HG02938 (cell line): ENCODE measurements around the gene EHD2.
"Not testable (repeated sequence)": the region's sequence is repeated elsewhere in the genome, so short reads cannot be mapped to it uniquely, and the experiment has no call there.

ENCODE experiments used
- ATAC-seq: cut with Tn5 transposase; IDR thresholded peaks from one replicate; pipeline ENCODE4 v1.9.1; 2021; ENCODE audit warnings: mild to moderate bottlenecking, moderate library complexity; ENCODE audit not compliant: unreplicated experiment

The EHD2 gene

DNA sequence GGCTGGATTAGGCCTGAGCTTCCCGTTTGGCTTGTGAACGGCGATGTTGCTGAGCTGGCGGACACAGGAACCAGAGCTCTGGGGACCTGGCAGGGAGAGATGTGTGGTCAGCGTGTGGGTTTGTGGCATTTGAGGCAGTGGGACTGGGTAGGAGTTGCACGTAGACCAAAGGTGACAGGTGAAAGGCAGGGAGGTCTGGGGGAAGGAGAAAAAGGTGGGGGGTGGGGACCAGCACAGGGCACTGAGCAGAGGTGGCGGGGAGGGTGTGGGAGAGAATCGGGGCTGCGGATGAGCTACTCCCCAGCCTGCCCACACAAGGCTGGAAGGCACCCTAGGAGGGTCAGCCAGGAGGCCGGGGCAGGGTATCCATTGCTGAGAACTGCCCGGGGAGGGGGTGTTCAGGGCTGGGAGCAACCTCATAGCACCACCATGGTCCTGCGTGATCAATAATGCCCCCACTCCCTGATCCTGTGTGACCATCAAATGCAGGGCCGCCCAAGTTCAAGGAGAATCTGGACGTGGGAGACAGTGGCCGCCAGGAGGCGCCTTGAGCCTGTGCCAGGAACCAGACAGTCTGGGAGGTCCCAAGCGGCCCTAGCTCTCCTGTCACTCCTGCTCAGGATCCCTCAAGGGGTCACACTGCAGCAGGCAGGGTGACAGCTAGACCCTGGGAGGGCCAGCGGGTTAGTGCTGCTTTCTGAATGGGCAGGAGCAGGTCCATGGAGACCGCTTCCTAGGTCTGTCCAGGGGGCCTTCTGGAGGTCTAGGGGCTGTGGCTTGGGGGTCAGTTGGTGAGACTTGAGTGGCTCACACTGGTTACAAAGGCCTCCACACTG is 52.5 kb downstream of the EHD2 start:
- ATAC-seq = no peak

DNA sequence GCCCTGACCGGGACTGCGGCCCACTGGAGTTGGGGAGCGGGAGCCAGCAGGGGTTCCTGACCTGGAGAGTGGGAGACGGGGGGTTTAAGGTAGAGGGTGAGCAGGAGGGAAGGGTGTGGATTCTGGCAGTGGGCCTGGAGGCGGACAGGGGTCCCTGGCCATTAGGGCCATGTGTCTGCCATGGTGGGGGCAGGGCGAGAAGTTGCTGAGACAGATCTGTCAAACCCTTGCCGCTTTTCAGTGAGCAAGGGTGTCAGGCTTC is 53.1 kb downstream of the EHD2 start:
- ATAC-seq = no peak

DNA sequence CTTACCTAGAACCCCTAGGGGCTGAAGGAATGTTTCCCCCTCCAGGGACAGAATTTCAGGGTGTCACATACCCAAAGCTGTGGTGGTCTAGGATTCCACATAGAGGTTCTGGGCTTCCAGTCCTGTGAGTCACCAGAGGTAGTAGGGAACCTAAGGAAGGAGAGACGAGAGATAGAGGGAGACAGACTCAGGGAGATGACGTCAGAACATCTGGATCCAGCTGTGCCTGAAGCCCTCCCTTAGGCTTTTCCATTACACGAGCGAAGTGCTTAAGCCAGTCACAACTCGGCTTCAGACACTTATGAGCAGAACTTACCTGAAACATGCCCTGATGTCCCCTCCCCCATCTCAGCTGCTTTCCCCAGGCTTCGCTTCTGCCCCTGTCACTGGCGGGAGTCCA is 53.4 kb downstream of the EHD2 start:
- no peak for ATAC-seq

DNA sequence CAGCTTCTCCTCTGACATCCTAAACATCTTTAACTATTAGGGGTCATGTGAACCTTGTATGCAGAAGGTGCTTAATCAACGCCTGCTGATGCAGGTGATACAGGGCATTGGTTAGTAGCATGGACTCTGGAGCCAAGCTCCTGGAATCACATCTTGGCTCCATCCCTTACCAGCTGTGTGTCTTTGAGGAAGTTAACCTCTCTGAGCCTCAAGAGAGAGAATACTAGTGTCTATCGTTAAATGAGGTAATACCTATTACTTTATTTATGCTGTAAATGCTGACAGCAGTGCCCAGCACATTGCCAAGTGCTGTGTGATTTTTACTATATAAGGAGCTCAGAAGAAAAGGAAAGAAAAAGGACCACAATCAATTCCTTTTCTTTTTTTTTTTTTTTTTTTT is 54.1 kb downstream of the EHD2 start:
- ATAC-seq = no peak

DNA sequence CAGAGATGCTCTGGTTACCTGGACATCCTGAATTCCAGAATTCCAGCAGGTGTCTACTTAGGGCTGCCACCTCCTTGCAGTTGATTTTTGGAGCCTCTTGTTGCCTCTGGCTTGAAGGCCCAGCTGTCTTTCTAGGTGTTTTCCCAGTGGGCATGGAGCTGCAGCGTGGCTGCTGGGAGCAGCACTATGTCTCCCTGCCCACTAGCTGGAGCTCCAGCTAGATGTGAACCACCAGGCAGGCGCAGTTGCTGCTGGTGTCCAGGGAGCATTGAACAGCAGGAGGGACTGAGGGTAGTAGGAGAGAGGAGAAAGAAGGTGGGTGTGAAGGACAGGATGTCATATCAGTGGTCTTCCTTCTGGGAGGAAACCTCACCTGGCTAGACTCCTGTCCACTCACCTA is 55.4 kb downstream of the EHD2 start:
- no peak for ATAC-seq

DNA sequence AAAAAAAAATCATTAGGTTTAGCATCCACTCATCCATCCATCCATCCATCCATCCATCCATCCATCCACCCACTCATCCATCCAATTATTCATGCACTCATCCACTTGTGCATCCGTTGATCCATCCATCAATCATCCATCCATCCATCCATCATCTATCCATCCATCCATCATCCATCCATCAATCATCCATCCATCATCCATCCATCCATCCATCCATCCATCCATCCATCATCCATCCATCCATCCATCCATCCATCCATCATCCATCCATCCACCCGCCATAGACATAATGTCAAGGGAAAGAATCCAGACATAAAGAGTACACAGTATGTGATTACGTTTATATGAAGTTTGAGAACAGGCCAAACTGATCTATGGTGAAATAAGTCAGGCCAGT is 56.3 kb downstream of the EHD2 start:
- ATAC-seq = no peak

DNA sequence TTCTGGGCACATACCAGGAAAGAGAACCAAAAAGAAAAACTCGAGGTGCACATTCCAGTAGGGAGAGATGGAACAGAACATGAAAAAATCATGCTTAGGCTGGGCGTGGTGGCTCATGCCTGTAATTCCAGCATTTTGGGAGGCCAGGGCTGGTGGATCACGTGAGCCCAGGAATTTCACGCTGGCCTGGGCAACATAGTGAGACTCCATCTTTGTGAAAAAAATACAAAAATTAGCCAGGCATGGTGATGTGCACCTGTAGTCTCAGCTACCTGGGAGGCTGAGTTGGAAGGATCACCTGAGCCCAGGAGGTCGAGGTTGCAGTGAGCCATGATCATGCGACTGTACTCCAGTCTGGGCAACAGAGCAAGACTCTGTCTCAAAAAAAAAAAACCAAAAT is 58.1 kb downstream of the EHD2 start:
- not testable (repeated sequence) for ATAC-seq

DNA sequence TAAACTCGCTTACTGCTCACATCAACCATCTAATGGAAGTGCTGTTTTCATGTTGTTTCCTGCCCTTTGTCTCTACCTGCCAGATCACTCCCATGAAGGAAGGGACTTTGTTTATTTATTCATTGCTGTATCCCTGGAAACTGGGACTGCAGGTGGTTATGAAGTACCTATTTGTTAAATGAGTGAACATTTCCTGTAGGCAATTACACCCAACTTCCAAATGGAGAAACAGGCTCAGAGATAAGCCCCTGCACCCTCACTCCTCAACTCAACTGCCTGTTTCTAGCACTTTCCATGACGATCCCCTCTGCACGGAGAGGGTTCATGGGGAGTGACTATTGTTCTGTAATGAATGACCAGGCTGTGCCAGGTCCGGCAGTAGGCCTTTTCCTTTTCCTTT is 63.3 kb downstream of the EHD2 start:
- no peak for ATAC-seq

DNA sequence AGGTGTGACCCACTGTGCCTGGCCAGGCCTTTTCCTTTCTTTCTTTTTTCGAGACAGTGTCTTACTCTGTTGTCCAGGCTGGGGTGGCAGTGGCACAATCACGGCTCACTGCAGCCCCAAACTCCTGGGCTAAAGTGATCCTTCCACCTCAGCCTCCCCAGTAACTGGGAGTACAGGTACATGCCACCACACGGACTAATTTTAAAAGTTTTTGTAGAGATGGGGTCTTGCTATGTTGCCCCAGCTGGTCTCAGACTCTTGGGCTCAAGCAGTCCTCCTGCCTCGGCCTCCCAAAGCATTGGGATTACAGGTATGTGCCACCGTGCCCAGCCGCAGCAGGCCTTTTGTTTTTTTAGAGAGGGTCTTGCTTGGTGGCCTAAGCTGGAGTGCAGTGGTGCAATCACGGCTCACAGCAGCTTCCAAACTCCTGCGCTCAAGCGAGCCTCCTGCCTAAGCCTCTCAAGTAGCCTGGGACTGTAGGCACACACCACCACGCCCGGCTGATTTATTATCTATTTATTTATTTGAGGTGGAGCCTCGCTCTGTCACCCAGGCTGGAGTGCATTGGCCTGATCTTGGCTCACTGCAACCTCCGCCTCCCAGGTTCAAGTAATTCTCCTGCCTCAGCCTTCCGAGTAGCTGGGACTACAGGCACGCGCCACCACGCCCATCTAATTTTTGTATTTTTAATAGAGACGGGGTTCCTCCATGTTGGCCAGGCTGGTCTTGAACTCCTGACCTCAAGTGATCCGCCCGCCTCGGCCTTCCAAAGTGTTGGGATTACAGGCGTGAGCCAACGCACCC is 64.2 kb downstream of the EHD2 start:
- ATAC-seq = not testable (repeated sequence)

DNA sequence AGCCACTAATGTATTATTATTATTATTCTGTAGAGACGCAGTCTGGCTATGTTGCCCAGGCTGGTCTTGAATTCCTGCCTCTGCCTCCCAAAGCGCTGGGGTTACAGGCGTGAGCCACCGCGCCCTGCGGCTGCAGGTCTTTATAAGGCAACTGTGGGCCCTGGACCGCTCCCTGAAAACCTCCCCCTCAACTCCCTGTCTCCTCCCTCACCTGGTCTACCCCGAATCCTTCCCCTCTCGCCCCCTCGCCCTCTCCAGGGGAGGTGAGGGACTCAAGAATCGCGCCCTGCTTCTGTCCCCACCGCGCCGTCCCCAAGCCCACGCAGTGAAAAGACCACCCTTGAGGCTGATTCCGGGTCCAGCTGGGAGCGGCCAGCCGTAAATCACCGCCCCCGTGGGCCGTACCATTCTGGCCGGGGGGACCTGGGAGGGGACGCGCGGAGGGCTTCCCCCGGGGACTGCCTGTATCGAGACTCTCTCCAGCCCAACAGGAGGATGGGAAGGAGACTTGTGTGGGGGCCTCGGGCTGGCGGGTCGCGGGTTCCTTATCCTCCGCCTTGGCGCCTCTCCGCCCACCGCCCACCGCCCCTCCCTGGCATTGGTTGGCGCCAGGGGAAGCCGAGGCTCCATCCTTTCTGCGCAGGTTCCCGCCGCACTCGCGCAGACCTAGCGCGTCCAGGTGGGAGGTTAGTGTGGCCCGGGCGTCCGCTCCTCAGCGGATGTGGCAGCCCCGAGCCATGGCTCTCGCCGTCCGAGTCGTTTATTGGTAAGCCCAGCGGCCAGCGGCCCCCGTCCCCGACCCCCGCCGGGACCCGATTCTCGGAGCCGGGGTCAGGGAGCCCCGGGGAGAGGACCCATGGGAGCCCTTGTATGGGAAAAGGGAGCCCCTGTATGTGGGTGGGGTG is 65.1 kb downstream of the EHD2 start, which contains the start of gene SELENOW:
Gene SELENOW (plus strand): TSS at position 655 of the 905 bp plus-strand sequence. CDS start 83 bp downstream, at position 738.
- ATAC-seq = no peak

DNA sequence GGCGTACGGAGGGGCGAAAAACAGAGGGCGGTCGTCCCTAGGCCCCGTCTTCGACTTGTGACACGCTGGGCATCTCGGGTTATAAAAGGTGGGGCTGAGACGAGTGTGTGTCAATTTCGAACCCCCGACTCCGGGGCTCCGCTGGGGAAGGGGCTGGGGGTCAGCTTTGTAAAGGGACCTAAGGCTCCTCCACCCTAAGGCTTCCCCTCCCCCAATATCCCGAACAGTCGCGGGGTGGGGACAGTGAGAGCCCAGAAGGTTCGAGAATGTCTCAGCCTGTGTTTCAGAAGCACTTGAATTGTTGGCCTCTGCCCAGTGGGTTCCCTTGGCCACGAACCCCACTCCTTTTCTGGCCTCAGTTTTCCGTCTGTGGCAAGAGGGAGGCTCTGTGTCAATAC is 65.7 kb downstream of the EHD2 start:
- ATAC-seq = no peak

DNA sequence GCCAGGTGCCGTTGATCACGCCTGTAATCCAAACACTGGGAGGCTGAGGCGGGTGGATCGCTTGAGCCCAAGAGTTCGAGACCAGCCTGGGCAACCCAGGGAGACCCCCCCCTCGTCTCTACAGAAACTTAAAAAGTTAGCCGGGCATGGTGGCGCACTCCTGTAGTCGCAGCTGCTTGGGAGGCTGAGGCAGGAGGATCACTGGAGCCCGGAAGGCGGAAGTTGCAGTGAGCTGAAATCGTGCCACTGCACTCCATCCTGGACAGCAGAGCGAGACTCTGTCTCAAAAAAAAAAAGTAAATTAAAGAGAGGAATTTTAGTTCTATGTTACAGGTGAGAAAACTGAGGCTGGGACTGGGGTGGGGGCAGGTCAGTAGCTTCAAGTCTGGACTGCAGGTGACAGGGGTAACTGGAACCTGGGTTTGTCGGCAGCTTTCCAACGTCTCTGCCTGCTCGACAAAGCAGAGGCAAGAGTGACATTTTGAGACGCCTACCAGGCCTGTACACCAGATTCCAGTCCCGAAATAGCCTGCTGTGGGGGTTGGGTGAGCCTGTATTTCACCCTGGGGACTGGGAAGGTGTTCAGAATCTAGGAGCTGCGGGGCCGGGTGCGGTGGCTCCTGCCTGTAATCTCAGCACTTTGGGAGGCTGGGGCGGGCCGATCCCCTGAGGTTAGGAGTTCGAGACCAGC is 66.4 kb downstream of the EHD2 start:
- no peak for ATAC-seq

DNA sequence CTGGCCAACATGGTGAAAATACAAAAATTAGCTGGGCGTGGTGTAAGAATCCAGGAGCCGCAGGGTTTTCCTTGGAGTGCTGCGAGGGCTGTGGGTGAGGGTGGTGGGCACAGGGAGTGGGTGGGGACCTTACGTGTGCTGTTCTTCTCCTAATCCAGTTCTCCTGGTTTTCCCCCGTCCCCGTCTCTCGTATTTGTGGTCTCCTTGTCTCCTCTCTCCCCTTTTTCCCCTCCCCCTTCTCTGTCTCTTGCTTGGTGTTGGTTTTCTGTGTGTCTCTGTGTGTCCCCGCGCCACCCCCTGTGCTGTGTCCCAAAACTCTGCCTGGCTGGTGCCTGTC is 67.0 kb downstream of the EHD2 start:
- ATAC-seq = no peak

DNA sequence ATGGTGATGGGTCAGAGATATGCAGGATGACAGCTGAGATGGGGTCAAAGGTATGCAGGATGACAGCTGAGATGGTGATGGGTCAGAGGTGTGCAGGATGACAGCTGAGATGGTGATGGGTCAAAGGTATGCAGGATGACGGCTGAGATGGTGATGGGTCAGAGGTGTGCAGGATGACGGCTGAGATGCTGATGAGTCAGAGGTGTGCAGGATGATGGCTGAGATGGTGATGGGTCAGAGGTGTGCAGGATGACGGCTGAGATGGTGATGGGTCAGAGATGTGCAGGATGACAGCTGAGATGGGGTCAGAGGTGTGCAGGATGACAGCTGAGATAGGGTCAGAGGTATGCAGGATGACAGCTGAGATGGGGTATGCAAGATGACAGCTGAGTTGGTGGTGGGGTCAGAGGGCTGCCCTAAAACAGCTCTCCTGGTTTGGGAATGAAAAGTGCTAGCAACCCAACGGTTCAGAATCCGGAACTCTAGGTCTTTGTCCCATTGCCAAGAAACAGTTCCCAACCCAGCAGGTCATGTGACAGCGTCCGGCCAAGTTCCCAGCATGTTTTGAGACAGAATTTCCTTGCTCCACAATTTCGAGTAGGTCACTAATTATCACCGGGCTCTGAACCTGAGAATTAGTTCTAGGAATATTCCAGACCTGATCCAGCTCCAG is 68.5 kb downstream of the EHD2 start:
- ATAC-seq = no peak

DNA sequence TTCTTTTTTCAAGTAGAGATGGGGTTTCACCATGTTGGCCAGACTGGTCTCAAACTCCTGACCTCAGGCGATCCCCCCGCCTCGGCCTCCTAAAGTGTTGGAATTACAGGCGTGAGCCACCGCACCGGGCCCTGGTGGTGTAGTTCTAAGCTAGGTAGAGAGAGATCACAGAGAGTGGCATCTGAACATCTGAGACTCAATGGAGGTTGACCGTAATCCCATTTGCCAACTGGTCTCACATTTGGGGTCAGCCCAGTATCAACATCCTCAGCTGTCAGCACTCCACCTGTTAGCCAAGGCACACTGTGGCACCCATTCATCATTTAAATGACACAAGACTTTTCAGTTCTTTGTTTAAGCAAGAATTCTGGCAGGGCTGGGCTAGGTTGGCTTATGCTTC is 73.3 kb downstream of the EHD2 start:
- no peak for ATAC-seq

DNA sequence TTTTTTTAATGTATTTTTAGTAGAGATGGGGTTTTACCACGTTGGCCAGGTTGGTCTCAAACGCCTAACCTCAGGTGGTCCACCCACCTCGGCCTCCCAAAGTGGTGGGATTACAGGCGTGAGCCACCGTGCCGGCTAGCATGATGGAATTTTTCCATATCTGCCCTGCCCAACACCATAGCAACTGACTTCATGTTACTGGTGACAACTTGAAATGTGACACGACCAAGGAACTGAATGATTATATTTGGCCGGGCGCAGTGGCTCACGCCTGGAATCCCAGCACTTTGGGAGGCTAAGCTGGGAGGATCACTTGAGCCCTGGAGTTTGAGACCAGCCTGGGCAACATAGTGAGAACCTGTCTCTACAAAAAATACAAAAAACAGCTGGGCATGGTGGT is 74.1 kb downstream of the EHD2 start:
- ATAC-seq = not testable (repeated sequence)

DNA sequence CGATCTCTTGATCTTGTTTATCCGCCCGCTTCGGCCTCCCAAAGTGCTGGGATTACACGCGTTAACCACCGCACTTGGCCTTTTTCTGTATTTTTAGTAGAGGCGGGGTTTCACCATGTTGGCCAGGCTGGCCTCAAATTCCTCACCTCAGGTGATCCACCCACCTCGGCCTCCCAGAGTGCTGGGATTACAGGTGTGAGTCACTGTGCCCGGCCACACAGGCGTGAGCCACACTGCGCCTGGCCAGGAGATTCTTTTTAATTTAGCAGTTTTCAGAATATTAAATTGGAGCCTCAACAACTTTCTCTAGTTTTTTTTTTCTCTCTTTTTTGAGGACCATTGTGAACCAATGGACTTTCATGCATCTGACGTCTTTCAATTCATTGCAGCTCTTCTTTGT is 76.6 kb downstream of the EHD2 start:
- ATAC-seq = not testable (repeated sequence)

DNA sequence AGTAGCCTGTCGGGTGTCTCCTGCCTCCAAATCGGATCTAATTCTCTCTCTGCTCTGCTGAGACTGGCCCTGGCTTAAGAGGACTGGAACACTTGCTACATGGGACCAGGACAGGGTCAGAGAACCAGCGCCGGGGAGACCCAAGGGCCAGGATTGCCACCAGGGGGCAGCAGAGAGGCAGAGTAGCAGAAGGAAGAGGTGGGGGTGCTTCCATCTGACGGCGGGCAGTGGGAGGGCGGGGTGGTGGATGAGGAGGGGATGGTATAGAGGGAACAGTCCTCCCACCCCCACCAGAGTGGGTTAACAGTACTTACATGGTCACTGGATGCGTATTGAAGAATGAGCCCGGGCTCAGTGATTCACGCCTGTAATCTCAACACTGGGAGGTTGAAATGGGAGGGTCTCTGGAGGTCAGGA is 77.2 kb downstream of the EHD2 start:
- ATAC-seq = no peak

DNA sequence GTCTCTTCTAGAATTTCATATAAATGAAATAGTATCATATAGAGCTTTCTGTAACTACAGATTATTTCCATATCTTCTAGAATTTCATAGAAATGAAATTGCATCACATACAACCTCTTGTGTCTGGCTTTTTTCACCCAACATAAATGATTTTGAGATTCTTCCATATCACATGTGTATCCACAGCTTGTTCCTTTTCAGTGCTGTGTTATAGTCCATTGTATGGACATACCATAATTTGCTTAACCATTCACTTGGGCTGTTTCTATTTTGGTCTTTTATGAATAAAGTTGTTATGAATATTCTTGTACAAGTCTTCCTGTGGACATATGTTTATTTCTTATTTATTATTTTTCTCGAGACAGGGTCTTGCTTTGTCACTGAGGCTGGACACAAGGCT is 79.4 kb downstream of the EHD2 start:
- no peak for ATAC-seq
